ENCODE results near the gene SLC8B1.
A peak's percentile ranks its signal among the peaks of the same experiment; 100 is the strongest.
"Not testable (repeated sequence)": the region's sequence is repeated elsewhere in the genome, so short reads cannot be mapped to it uniquely, and the experiment has no call there.

SLC8B1 gene

DNA sequence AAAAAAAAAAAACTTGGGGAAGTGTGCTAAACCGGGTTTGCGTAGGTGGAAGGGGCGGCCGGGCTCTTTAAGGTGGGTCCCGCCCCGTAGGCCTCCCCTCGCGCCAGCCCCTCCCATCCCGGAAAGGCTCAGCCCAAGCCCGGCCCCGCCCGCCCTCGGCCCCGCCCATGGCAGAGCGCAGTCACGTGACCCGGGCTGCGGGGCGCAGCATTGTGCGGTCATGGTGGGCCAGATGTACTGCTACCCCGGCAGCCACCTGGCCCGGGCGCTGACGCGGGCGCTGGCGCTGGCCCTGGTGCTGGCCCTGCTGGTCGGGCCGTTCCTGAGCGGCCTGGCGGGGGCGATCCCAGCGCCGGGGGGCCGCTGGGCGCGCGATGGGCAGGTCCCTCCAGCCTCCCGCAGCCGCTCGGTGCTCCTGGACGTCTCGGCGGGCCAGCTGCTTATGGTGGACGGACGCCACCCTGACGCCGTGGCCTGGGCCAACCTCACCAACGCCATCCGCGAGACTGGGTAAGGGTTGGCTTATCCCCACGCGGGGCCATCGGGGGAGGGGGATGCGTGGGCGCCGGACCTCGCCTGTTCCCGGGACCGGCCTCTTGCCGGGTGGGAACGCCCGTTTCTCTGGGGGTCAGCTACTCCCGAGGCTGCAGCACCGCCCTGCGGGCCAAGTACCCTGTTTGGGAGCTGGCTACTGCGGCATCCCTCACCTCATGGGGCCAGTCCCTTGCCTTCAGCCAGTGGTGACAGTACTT is 23.6 kb upstream of the SLC8B1 start, which contains the start of gene PLBD2:
PLBD2 (plus strand) TSS at position 207 of the 752 bp plus-strand sequence; CDS start at position 221, 14 bp downstream.
- peak within 1 kb of the TSS; percentile 93 to 96 for H3K4me3 ChIP-seq (replicated peaks in 1 of 2; ENCODE audit: low read depth in 2 of 2, low read length in 2 of 2)
- TF ChIP-seq, protein P1, sequence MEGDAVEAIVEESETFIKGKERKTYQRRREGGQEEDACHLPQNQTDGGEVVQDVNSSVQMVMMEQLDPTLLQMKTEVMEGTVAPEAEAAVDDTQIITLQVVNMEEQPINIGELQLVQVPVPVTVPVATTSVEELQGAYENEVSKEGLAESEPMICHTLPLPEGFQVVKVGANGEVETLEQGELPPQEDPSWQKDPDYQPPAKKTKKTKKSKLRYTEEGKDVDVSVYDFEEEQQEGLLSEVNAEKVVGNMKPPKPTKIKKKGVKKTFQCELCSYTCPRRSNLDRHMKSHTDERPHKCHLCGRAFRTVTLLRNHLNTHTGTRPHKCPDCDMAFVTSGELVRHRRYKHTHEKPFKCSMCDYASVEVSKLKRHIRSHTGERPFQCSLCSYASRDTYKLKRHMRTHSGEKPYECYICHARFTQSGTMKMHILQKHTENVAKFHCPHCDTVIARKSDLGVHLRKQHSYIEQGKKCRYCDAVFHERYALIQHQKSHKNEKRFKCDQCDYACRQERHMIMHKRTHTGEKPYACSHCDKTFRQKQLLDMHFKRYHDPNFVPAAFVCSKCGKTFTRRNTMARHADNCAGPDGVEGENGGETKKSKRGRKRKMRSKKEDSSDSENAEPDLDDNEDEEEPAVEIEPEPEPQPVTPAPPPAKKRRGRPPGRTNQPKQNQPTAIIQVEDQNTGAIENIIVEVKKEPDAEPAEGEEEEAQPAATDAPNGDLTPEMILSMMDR (IDR thresholded peaks at IDR 0.05; ENCODE audit: low read depth, low read length), result no peak
- peak; percentile 93 to 96 for DNase-seq (ENCODE audit: low read depth in 2 of 2)

DNA sequence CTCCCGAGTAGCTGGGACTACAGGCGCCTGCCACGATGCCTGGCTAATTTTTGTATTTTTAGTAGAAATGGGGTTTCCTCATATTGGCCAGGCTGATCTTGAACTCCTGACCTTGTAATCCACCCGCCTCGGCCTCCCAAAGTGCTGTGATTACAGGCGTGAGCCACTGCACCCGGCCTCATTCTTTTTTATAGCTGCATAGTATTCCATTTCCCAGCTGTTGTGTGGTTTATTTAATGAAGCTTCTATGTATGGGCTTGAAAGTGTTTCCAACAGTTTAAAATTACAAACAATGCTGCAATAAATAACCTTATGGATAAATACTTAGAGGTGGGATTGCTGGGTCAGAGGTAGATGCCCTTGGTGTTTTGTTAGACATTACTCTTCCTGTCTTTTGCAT is 19.3 kb upstream of the SLC8B1 start:
- not testable (repeated sequence) for DNase-seq (ENCODE audit: low read depth in 2 of 2); H3K4me3 ChIP-seq (replicated peaks in 1 of 2; ENCODE audit: low read depth in 2 of 2, low read length in 2 of 2)

DNA sequence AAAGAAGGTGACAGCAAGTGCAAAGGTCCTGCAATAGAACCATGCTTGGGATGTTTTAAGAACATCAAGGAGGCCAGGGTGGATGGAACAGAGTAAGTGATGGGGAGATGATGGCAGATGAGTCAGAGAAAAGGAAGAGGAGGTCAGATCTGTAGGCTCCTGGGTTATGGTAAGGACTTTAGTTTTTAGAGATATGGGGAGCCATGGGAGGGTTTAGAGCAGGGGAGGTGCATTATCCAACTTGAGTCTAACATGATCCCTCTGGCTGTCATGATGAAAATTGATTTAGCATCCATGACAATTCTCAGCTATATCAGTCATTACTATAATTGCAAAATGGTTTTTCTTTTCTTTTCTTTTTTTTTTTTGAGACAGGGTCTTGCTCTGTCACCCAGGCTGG is 16.2 kb upstream of the SLC8B1 start:
- TF ChIP-seq, protein P1 (IDR thresholded peaks at IDR 0.05; ENCODE audit: low read depth, low read length), result no peak
- DNase-seq (ENCODE audit: low read depth in 2 of 2), result no peak
- H3K4me3 ChIP-seq (replicated peaks in 1 of 2; ENCODE audit: low read depth in 2 of 2, low read length in 2 of 2), result no peak overlapping the region

DNA sequence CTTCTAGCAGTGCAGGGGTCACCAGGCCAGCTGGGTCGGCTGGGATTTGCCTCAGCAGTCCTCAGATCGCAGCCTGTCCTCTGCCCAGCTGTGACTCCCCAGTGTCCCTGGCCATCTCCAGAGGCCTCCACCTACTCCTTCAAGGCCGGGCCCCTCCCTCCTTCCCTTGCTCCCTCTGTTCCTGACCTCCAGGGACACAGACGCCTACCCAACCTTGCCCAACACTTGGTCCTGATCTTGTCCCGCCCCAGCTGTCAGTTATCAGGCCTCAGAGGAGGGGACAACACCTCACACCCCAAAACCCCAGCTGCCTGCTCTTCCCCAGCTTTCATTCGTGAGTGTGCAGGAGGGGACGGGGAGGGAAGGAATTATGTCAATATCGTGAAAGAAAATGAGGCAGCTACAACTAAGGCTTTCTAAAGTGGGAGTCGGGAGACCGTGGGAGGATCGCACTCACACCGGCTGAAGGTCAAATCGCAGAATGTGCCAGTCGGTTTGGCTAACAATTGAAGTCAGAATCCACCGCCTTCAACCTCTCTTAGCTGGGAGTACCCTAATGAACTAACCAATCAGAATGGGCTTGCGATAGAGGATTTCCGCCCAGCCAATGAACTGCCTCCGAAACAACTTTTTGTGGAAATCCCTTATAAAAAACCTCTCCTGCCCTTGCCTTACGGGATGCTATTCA is 14.1 kb upstream of the SLC8B1 start:
- no peak overlapping the region for H3K4me3 ChIP-seq (replicated peaks in 1 of 2; ENCODE audit: low read depth in 2 of 2, low read length in 2 of 2)
- TF ChIP-seq, protein P1 (IDR thresholded peaks at IDR 0.05; ENCODE audit: low read depth, low read length), result no peak
- no peak for DNase-seq (ENCODE audit: low read depth in 2 of 2)

DNA sequence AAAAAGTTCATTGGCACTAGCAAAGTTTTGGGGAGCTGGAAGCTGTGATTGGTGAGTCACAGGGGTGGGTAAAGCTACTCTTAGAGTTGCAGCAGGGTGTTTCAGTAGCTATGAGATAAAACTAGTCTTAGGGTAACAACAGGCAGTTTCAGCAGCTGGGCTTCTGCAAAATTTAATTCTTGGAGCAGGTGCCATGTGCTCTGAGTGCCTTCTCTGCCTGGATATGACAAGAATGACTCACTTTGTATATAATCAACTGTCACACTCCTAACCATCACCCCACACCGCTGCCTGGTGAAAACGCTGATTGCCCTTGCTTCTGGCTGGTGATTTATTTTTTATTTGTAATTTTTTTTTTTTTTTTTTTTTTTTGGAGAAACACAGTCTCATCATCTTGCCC is 13.0 kb upstream of the SLC8B1 start:
- H3K4me3 ChIP-seq (replicated peaks in 1 of 2; ENCODE audit: low read depth in 2 of 2, low read length in 2 of 2), result no peak overlapping the region
- TF ChIP-seq, protein P1 (IDR thresholded peaks at IDR 0.05; ENCODE audit: low read depth, low read length), result no peak
- DNase-seq (ENCODE audit: low read depth in 2 of 2), result no peak

DNA sequence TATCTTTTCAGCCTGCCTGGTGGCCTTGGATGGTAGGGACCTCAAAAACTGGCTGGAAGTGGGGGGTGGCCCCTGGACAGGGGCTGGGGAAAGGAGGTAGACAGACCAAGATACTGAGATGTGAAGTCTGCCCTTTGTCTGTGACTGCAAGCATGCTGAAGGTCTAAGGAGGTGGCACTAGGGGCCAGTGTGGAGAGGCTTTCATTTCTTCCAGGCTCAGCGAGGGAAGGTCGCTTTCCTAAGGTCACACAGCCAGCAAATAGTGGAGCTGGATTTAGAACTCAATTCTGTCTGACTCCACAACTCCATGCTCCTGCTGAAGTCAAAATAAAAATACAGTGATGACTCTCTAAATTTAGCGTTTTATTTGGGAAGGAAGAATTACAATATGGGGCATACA is 12.2 kb upstream of the SLC8B1 start:
- no peak for DNase-seq (ENCODE audit: low read depth in 2 of 2)
- TF ChIP-seq, protein P1 (IDR thresholded peaks at IDR 0.05; ENCODE audit: low read depth, low read length), result no peak
- no peak overlapping the region for H3K4me3 ChIP-seq (replicated peaks in 1 of 2; ENCODE audit: low read depth in 2 of 2, low read length in 2 of 2)

DNA sequence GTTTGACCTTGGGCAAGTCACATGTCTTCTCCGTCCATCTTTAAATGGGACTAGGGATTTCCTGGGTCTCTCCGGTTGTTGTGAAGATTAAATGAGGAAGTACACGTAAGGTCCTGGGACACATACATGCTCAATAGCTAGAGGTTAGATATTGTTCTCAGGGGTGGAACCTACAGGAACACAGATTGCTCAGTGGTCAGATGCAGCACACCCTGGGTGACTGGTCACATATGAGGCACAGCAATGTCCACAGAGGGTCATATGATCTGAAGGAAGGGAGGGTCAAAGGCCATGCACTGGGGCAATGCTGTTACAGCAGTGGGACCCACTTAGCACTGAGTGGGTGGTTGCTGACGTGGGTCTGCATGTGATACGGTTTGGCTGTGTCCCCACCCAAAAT is 11.4 kb upstream of the SLC8B1 start:
- TF ChIP-seq, protein P1 (IDR thresholded peaks at IDR 0.05; ENCODE audit: low read depth, low read length), result no peak
- no peak for DNase-seq (ENCODE audit: low read depth in 2 of 2)
- no peak overlapping the region for H3K4me3 ChIP-seq (replicated peaks in 1 of 2; ENCODE audit: low read depth in 2 of 2, low read length in 2 of 2)

Measured in cardiac fibroblast (primary cell).